22Rv1 (cell line): ENCODE data around the gene FHIP2A.
"Not testable (repeated sequence)": the region's sequence is repeated elsewhere in the genome, so short reads cannot be mapped to it uniquely, and the experiment has no call there.

Experiments used
- H3K27ac ChIP-seq: fragments of 450-650 bp; 2 replicates; pipeline ENCODE4 v1.5.1; 2017
- CTCF ChIP-seq: fragments of 450-650 bp; IDR thresholded peaks from 2 replicates; pipeline ENCODE4 v1.5.1; 2017; ENCODE audit warnings: mild to moderate bottlenecking
- ZFX ChIP-seq: fragments of 450-650 bp; IDR thresholded peaks from 2 replicates; pipeline ENCODE4 v1.6.1; 2017; ENCODE audit warnings: antibody characterized with exemption, borderline replicate concordance

Gene FHIP2A, protein sequence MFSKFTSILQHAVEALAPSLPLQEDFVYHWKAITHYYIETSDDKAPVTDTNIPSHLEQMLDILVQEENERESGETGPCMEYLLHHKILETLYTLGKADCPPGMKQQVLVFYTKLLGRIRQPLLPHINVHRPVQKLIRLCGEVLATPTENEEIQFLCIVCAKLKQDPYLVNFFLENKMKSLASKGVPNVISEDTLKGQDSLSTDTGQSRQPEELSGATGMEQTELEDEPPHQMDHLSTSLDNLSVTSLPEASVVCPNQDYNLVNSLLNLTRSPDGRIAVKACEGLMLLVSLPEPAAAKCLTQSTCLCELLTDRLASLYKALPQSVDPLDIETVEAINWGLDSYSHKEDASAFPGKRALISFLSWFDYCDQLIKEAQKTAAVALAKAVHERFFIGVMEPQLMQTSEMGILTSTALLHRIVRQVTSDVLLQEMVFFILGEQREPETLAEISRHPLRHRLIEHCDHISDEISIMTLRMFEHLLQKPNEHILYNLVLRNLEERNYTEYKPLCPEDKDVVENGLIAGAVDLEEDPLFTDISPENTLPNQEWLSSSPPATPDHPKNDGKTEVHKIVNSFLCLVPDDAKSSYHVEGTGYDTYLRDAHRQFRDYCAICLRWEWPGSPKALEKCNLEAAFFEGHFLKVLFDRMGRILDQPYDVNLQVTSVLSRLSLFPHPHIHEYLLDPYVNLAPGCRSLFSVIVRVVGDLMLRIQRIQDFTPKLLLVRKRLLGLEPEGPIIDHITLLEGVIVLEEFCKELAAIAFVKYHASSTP

GRCh38 chr10:114821293-114821914 lies at the start of gene FHIP2A:
FHIP2A (plus strand) TSS chr10:114821780; CDS start chr10:114822079, 299 bp downstream.
- H3K27ac ChIP-seq = peak within 1 kb of the TSS; percentile 78
- TF ChIP-seq ZFX (no peak), CTCF (peak; percentile 98)

- no peak overlapping the region for H3K27ac ChIP-seq
- TF ChIP-seq CTCF (no peak), ZFX (no peak)
Measured at GRCh38 chr10:114772496-114773196, 48.9 kb upstream of the FHIP2A start.

GRCh38 chr10:114773197-114773532 lies 48.4 kb upstream of the FHIP2A start:
- H3K27ac ChIP-seq = no peak overlapping the region

DNA sequence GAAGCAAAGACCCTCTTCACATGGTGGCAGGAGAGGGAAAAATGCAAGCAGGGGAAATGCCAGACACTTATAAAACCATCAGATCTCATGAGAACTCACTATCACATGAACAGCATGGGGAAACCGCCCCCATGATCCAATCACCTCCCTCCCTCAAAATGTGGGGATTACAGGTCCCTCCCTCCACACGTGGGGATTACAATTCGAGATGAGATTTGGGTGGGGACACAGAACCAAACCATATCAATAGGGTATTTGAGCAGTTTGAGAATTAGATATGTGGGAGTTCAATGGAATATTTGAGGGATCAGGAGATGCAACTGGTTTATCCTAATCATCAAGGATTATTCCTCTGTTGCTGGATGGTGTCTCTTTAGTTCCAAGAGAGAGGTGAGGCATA lies 46.5 kb upstream of the FHIP2A start:
- H3K27ac ChIP-seq = not testable (repeated sequence)

More at GRCh38 chr10:114773197-114773532, 48.4 kb upstream of the FHIP2A start:
- TF ChIP-seq CTCF (no peak), ZFX (no peak)

DNA sequence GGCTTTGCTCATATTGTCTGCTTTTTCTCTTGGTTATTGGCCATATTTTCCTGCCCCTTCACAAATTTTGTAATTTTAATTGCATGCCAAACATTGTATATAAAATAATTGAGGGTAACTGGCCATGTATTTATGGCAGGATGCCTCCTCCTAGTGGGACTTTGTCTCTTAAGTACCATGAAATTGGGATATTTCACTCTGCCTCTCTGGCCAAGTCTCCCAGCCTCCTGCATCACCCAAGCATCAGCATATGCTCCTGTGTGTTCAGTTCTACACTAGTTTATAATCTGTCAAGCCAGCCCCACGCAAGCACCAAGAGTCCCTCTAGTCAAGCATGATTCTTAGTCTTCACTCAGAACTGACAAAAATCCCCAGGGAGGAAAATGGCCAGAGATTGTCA lies 44.2 kb upstream of the FHIP2A start:
- no peak for TF ChIP-seq ZFX
- no peak for TF ChIP-seq CTCF
- H3K27ac ChIP-seq = no peak overlapping the region

- no peak for TF ChIP-seq CTCF
- no peak for TF ChIP-seq ZFX
- peak overlapping the region; percentile 30; the same call in 1 of the 2 replicates for H3K27ac ChIP-seq
Measured at GRCh38 chr10:114779803-114780576, 41.6 kb upstream of the FHIP2A start.
